OCI-LY1 (cell line): ENCODE data around the gene PKNOX2.

Source experiments
- CTCF ChIP-seq: fragments of 200-600 bp; sonication (generic), shearing (Covaris generic); IDR thresholded peaks from 2 replicates; pipeline ENCODE4 v1.5.1; 2017; ENCODE audit warnings: mild to moderate bottlenecking, antibody characterized with exemption, low read length, moderate library complexity, mixed read lengths
- EZH2 ChIP-seq: fragments of 200-600 bp; sonication (generic), shearing (Covaris generic); IDR thresholded peaks from 2 replicates; pipeline ENCODE4 v1.8.0; 2017; ENCODE audit warnings: borderline replicate concordance, mixed run types, mild to moderate bottlenecking, antibody characterized with exemption, low read length, moderate library complexity, mixed read lengths

GRCh38 chr11:125342281-125342930, 177.9 kb downstream of the PKNOX2 start:
- TF ChIP-seq CTCF (no peak), EZH2 (no peak)
